Esophagus squamous epithelium (tissue), 5 donors: Measurements from ENCODE around the gene SYNE2. TPM values are rescaled to one million over a fixed set of nuclear protein-coding genes. Genes with fewer than 3 reads are reported as not detected.
A peak's percentile ranks its signal among the peaks of the same experiment; 100 is the strongest.
"Not testable (repeated sequence)": the region's sequence is repeated elsewhere in the genome, so short reads cannot be mapped to it uniquely, and the experiment has no call there.

Experiments used
- DNase-seq: peaks from one replicate; lab custom pipeline; 2025; lab: John Stamatoyannopoulos, UW
- H3K27ac ChIP-seq, 4 donors: fragments of 200-600 bp; sonication (generic); one replicate each; pipeline ENCODE4 v1.5.1; 2016 to 2019; ENCODE audit warnings: mild to moderate bottlenecking in 1 of 4
- H3K27me3 ChIP-seq, 4 donors: fragments of 200-600 bp; sonication (generic); 1 replicate in 3 of 4; 2 replicates in 1 of 4; pipeline versions ENCODE4 v1.5.1 to v1.6.0; 2017 to 2021; ENCODE audit warnings: antibody characterized with exemption in 1 of 4
- H3K36me3 ChIP-seq, 3 donors: fragments of 200-600 bp; sonication (generic); one replicate each; pipeline ENCODE4 v1.5.1; 2016 to 2019
- H3K4me1 ChIP-seq, 3 donors: fragments of 200-600 bp; sonication (generic); one replicate each; pipeline ENCODE4 v1.5.1; 2017 to 2019
- H3K4me3 ChIP-seq, 4 donors: fragments of 200-600 bp; sonication (generic); 1 replicate in 3 of 4; 2 replicates in 1 of 4; pipeline ENCODE4 v1.5.1; 2016 to 2019; ENCODE audit warnings: mild to moderate bottlenecking in 2 of 4, moderate library complexity in 1 of 4
- H3K9me3 ChIP-seq, 3 donors: fragments of 200-600 bp; sonication (generic); one replicate each; pipeline ENCODE4 v1.5.1; 2016 to 2019
- POLR2A ChIP-seq, 4 donors: fragments of 450-650 bp; IDR thresholded peaks; one replicate each; pipeline ENCODE4 v1.6.1; 2017; ENCODE audit warnings: antibody characterized with exemption in 4 of 4, mild to moderate bottlenecking in 4 of 4, moderate library complexity in 3 of 4
- WGBS, 2 donors: methylation state at CpG; one replicate each; pipeline ENCODE4 v1.1.5; 2018; 5-methylcytosine and 5-hydroxymethylcytosine counted together
- intact Hi-C: fragments of 100-400 bp; cut with DNase I; formaldehyde crosslinking; loops from one replicate; pipeline ENCODE4 v1.15.0; 2022
- total RNA-seq, 4 donors: library from RNA; depleted of rRNA; stranded (reverse); fragments of >200 nt; gene quantifications; one replicate each; pipeline ENCODE4 v1.1.0, GENCODE V29; 2016
- TF ChIP-seq, protein P1 (sequence below), 6 experiments: fragments of 450-650 bp in 4 of 6; fragments of 200-600 bp in 2 of 6; sonication (generic) in 2 of 6; IDR thresholded peaks; one replicate each; pipeline ENCODE4 v1.5.1; 2016 to 2019; ENCODE audit warnings: antibody characterized with exemption in 6 of 6, mild to moderate bottlenecking in 4 of 6, moderate library complexity in 4 of 6
- donor health status: DM: yes; HTN: yes; CAD: no.

The SYNE2 gene
- total RNA-seq, 4 donors from 2014 or later, result 128 to 197 (median 145) TPM

DNA sequence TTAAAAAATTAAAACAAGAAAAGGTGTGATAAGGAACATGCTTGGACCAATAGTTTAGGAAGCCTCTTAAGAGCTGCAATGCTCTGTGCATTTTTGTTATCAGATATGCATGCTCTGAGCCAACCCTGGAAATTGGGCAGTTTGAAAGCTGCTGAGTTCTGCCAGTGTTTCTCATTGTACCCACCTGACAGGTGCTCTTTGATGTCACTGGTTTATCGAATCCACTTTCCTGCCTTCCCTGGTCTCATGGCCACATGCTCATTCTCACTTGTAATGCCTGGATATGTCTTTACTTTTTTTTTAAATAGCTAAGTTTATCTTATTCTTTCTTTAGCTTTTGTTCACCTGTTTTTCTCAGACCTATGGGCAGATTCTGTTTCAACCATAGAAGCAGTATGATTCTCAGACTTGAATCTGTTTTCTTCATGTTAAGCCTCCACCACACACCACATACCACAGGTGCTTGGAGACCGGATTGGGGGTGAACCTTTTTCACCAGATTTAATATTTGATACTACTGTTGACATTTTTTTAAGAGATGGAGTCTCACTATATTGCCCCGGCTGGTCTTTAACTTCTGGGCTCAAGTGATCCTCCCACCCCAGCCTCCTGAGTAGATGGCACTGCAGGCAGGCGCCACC is 350.7 kb downstream of the SYNE2 start:
- Histone ChIP-seq H3K27me3 (no peaks in the 10 kb centered on the region), H3K9me3 (no peaks in the 10 kb centered on the region), H3K27ac (no peak overlapping the region), H3K4me3 (no peak overlapping the region), H3K4me1 (peaks cover 6 to 26% (median 9%) of the 10 kb centered on the region in 3 donors), H3K36me3 (peaks cover 0 to 75% (median 0%) of the 10 kb centered on the region in 3 donors)
- intact Hi-C loops, result no loop called here
- whole genome bisulfite sequencing, 2 donors, result 93 to 94% methylated on average over 4 of the region's 4 CpGs
- no peak for DNase-seq
- no peak for TF ChIP-seq POLR2A (IDR thresholded peaks at IDR 0.05)
- TF ChIP-seq, protein P1, sequence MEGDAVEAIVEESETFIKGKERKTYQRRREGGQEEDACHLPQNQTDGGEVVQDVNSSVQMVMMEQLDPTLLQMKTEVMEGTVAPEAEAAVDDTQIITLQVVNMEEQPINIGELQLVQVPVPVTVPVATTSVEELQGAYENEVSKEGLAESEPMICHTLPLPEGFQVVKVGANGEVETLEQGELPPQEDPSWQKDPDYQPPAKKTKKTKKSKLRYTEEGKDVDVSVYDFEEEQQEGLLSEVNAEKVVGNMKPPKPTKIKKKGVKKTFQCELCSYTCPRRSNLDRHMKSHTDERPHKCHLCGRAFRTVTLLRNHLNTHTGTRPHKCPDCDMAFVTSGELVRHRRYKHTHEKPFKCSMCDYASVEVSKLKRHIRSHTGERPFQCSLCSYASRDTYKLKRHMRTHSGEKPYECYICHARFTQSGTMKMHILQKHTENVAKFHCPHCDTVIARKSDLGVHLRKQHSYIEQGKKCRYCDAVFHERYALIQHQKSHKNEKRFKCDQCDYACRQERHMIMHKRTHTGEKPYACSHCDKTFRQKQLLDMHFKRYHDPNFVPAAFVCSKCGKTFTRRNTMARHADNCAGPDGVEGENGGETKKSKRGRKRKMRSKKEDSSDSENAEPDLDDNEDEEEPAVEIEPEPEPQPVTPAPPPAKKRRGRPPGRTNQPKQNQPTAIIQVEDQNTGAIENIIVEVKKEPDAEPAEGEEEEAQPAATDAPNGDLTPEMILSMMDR (IDR thresholded peaks at IDR 0.05), result no peak

DNA sequence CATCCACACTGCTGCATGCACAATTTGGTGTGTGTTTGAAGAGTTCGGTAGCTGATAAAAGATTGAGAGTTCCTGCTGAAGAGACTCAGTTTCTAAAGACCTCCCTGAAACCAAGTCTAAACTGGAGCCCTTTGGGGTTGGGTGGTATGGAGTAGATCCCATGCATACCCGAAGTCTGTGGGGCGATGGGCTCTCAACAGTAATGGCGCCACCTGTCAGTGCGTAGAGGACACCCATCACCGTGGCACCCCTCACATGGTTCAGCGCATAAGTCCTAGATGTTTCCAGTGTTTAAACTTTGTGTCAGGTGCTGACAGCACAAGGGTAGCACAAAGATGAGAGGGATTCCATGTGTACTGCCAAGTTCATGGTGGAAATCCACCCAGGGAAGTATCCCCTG is 355.5 kb downstream of the SYNE2 start:
- Histone ChIP-seq H3K27ac (no peak overlapping the region), H3K27me3 (no peaks in the 10 kb centered on the region), H3K36me3 (peaks cover 0 to 95% (median 32%) of the 10 kb centered on the region in 3 donors), H3K9me3 (no peaks in the 10 kb centered on the region), H3K4me3 (no peak overlapping the region), H3K4me1 (peaks cover 0 to 15% (median 0%) of the 10 kb centered on the region in 3 donors)
- no peak for DNase-seq
- 100% methylated on average over 6 to 7 of the region's 7 CpGs for WGBS, 2 donors
- TF ChIP-seq POLR2A (IDR thresholded peaks at IDR 0.05), result no peak
- TF ChIP-seq, protein P1 (IDR thresholded peaks at IDR 0.05), result no peak
- intact Hi-C loops, result no loop called here

DNA sequence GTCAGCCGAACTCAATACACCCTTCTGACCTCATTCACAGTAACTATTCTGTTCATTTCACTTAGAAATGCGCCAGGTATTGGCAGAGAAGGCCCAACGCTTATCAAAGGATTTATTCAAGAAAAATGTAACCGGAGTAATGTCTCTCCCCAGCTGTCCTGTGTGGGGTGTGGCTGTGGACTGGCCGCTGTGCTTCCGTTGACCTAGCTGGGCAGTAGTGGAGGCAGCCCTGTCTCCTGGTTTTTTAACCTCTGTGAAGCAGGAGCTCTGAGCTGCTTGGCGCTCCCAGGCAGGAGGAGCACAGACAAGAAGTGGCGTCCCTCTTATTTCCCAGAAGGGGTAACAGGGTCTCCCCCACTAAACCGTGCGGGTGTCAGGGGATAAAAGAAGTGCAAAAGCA is 356.2 kb downstream of the SYNE2 start:
- DNase-seq, result no peak
- intact Hi-C loops, result no loop called here
- peaks cover 0 to 95% (median 33%) of the 10 kb centered on the region in 3 donors for H3K36me3 ChIP-seq
- no peak overlapping the region for H3K4me3 ChIP-seq
- H3K4me1 ChIP-seq, result peaks cover 0 to 22% (median 0%) of the 10 kb centered on the region in 3 donors
- H3K9me3 ChIP-seq, result no peaks in the 10 kb centered on the region
- TF ChIP-seq, protein P1 (IDR thresholded peaks at IDR 0.05), result no peak
- TF ChIP-seq POLR2A (IDR thresholded peaks at IDR 0.05), result no peak
- no peak overlapping the region for H3K27ac ChIP-seq
- WGBS, 2 donors, result 87 to 89% methylated on average over 3 to 8 of the region's 10 CpGs
- H3K27me3 ChIP-seq, result no peaks in the 10 kb centered on the region

DNA sequence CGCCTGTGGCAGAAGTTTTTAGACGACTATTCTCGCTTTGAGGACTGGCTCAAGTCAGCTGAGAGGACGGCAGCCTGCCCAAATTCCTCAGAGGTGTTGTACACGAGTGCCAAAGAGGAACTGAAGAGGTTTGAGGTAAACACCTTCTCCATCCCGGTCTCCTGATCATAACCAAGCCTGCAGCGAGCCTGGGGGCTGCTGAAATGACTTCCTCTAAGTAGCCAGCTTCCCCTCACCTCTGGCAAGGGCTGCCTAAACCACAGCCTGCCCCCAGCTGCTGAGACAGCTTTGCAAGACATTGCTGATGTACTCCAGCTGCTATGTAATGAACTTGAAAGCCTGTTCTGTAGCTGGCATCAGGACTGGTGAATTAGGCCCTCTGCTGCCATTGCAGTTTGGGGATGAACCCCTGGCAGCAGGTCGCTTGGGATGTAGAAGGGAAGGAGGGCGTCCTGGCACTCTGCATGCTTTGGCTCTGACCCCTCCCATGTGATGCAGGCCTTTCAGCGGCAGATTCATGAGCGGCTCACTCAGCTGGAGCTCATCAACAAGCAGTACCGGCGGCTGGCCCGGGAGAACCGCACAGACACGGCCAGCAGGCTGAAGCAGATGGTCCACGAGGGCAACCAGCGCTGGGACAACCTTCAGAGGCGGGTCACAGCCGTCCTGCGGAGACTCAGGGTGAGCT is 356.8 kb downstream of the SYNE2 start:
- no peaks in the 10 kb centered on the region for H3K27me3 ChIP-seq
- H3K4me1 ChIP-seq, result peaks cover 0 to 27% (median 0%) of the 10 kb centered on the region in 3 donors
- peak overlapping the region in 1 of 4 donors; percentile 17 for H3K27ac ChIP-seq
- no peak for DNase-seq
- TF ChIP-seq POLR2A (IDR thresholded peaks at IDR 0.05), result no peak
- TF ChIP-seq, protein P1 (IDR thresholded peaks at IDR 0.05), result no peak
- H3K4me3 ChIP-seq, result no peak overlapping the region
- WGBS, 2 donors, result 73 to 90% methylated on average over 2 to 8 of the region's 21 CpGs
- H3K9me3 ChIP-seq, result no peaks in the 10 kb centered on the region
- intact Hi-C loops, result no loop called here
- H3K36me3 ChIP-seq, result peaks cover 0 to 95% (median 39%) of the 10 kb centered on the region in 3 donors

DNA sequence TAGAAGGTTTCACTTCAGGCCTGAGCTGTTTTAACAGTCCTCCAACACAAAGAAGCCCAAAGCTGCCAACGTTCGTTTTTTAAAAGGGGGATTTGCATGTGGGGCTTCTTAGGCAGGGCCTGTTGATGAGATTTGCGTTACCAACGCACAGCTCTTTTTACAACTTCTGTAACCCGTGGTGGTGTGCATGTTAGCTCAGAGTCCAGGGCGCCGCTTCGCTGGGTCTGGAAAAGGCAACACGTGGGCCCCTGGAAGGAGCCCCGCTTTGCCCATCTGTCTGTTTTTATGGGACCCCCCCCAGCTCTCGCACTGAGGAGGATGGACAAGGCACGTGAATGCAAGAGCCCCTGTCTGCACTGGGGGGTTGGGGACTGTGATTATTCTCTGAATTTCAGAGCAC is 357.4 kb downstream of the SYNE2 start:
- peaks cover 0 to 27% (median 0%) of the 10 kb centered on the region in 3 donors for H3K4me1 ChIP-seq
- H3K27ac ChIP-seq, result peak overlapping the region in 1 of 4 donors; percentile 17
- no peaks in the 10 kb centered on the region for H3K27me3 ChIP-seq
- intact Hi-C loops, result no loop called here
- WGBS, 2 donors, result 74 to 89% methylated on average over 3 to 8 of the region's 12 CpGs
- no peak overlapping the region for H3K4me3 ChIP-seq
- H3K9me3 ChIP-seq, result no peaks in the 10 kb centered on the region
- peaks cover 0 to 95% (median 45%) of the 10 kb centered on the region in 3 donors for H3K36me3 ChIP-seq
- TF ChIP-seq, protein P1 (IDR thresholded peaks at IDR 0.05), result no peak
- TF ChIP-seq POLR2A (IDR thresholded peaks at IDR 0.05), result no peak
- DNase-seq, result no peak

DNA sequence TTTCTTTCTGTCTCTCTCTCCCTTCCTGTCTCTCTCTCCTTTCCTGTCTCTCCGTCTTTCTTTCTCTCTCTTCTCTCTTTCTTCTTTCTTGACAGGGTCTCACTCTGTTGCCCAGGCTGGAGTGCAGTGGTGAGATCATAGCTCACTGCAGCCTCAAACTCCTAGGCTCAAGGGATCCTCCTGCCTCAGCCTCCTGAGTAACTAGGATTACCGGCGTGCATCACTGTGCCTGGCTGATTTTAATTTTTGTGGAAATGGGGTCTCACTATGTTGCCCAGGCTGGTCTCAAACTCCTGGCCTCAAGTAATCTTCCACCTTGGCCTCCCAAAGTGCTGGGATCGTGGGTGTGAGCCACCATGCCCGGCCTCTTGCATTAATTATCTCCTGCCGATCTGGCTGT is 358.1 kb downstream of the SYNE2 start:
- Histone ChIP-seq H3K36me3 (peaks cover 0 to 95% (median 52%) of the 10 kb centered on the region in 3 donors), H3K4me1 (peaks cover 0 to 27% (median 0%) of the 10 kb centered on the region in 3 donors)
- WGBS, 2 donors, result 85% methylated on average over 4 to 6 of the region's 6 CpGs
- H3K4me3 ChIP-seq, intact Hi-C loops, H3K9me3 ChIP-seq, DNase-seq, H3K27ac ChIP-seq, H3K27me3 ChIP-seq: not testable (repeated sequence)
